ACHN (cell line): ENCODE measurements around the gene NHEJ1.

Source experiments
- DNase-seq: peaks from one replicate; pipeline ENCODE4 v3.0.0-alpha.2; 2015
- in situ Hi-C: cut with HindIII; loops from 2 replicates; pipeline ENCODE4 v1.10.0; 2017; ENCODE audit warnings: low sequenced_read_pairs, low pct_ligation_motif_present, low pct_unique_long_range_greater_than_20kb

The NHEJ1 gene

GRCh38 chr2:219184121-219184520, 23.5 kb upstream of the NHEJ1 start:
- DNase-seq, result no peak
- in situ Hi-C loops, result no loop called here

- in situ Hi-C loops, result no loop called here
Measured at GRCh38 chr2:219183151-219183772, 22.6 kb upstream of the NHEJ1 start.

GRCh38 chr2:219182331-219183150, 21.9 kb upstream of the NHEJ1 start:
- DNase-seq, result no peak
- in situ Hi-C loops, result no loop called here

More at GRCh38 chr2:219183151-219183772, 22.6 kb upstream of the NHEJ1 start:
- no peak for DNase-seq

GRCh38 chr2:219181531-219181930, 20.9 kb upstream of the NHEJ1 start:
- no peak for DNase-seq
- in situ Hi-C loops, result no loop called here

- in situ Hi-C loops, result no loop called here
- DNase-seq, result no peak
Measured at GRCh38 chr2:219180961-219181360, 20.3 kb upstream of the NHEJ1 start.

GRCh38 chr2:219179601-219180465, 19.2 kb upstream of the NHEJ1 start:
- in situ Hi-C loops, result no loop called here

GRCh38 chr2:219178377-219179175, 18.0 kb upstream of the NHEJ1 start:
- DNase-seq, result peak; percentile 40

More at GRCh38 chr2:219179601-219180465, 19.2 kb upstream of the NHEJ1 start:
- no peak for DNase-seq

GRCh38 chr2:219177552-219178376, 17.1 kb upstream of the NHEJ1 start, which contains the start of gene RETREG2:
RETREG2 (plus strand) TSS chr2:219178275; CDS start chr2:219178353, 78 bp downstream.
- DNase-seq, result peak; percentile 88
- in situ Hi-C loops, result no loop called here

More at GRCh38 chr2:219178377-219179175, 18.0 kb upstream of the NHEJ1 start:
- in situ Hi-C loops, result no loop called here

GRCh38 chr2:219176818-219177551, 16.4 kb upstream of the NHEJ1 start, which contains the start of gene CNPPD1:
CNPPD1 (minus strand) TSS chr2:219176925; CDS start chr2:219176828, 97 bp downstream.
- peak; percentile 88 for DNase-seq
- in situ Hi-C loops, result no loop called here

- peak; percentile 51 for DNase-seq
- in situ Hi-C loops, result no loop called here
Measured at GRCh38 chr2:219175928-219176817, 15.6 kb upstream of the NHEJ1 start.

GRCh38 chr2:219175486-219175885, 14.9 kb upstream of the NHEJ1 start:
- in situ Hi-C loops, result no loop called here

GRCh38 chr2:219174801-219175200, 14.2 kb upstream of the NHEJ1 start:
- in situ Hi-C loops, result no loop called here
- DNase-seq, result no peak

More at GRCh38 chr2:219175486-219175885, 14.9 kb upstream of the NHEJ1 start:
- DNase-seq, result no peak

- peak; percentile 55 for DNase-seq
- in situ Hi-C loops, result no loop called here
Measured at GRCh38 chr2:219174146-219174545, 13.5 kb upstream of the NHEJ1 start.

GRCh38 chr2:219173176-219173575, 12.6 kb upstream of the NHEJ1 start:
- in situ Hi-C loops, result no loop called here
- no peak for DNase-seq

GRCh38 chr2:219172231-219173154, 11.9 kb upstream of the NHEJ1 start:
- DNase-seq, result no peak
- in situ Hi-C loops, result no loop called here
